Stimulated activated CD4-positive, alpha-beta T cell treated with anti-CD3 and anti-CD28 coated beads, TNF-alpha, amount 100 ng/mL, for 48 hours (primary cell): ENCODE data around the gene RALGPS1.

ENCODE experiments used
- DNase-seq, 3 donors: peaks; one replicate each; pipeline ENCODE4 v3.0.0-alpha.2; 2020; ENCODE audit warnings: low read depth in 3 of 3

RALGPS1 gene

GRCh38 chr9:126914458-126915280 lies at the start of gene RALGPS1:
RALGPS1 (plus strand) TSS chr9:126914782; CDS start chr9:126962290, 47,508 bp downstream.
- DNase-seq = peak; percentile 79 to 84 (median 79)

- no peak for DNase-seq
Measured at GRCh38 chr9:126869368-126869767, 45.2 kb upstream of the RALGPS1 start.

GRCh38 chr9:126872516-126872915 lies 42.1 kb upstream of the RALGPS1 start:
- no peak for DNase-seq

- DNase-seq = no peak
Measured at GRCh38 chr9:126874546-126875314, 39.9 kb upstream of the RALGPS1 start.

- DNase-seq = no peak
Measured at GRCh38 chr9:126875756-126876510, 38.6 kb upstream of the RALGPS1 start.

GRCh38 chr9:126876531-126876930 lies 38.1 kb upstream of the RALGPS1 start:
- DNase-seq = no peak

- no peak for DNase-seq
Measured at GRCh38 chr9:126877418-126877817, 37.2 kb upstream of the RALGPS1 start.

- DNase-seq = no peak
Measured at GRCh38 chr9:126879288-126879687, 35.3 kb upstream of the RALGPS1 start.

GRCh38 chr9:126880226-126880946 lies 34.2 kb upstream of the RALGPS1 start:
- no peak for DNase-seq

GRCh38 chr9:126880947-126881332 lies 33.6 kb upstream of the RALGPS1 start:
- no peak for DNase-seq

GRCh38 chr9:126882746-126883145 lies 31.8 kb upstream of the RALGPS1 start:
- DNase-seq = no peak

- no peak for DNase-seq
Measured at GRCh38 chr9:126883636-126884035, 30.9 kb upstream of the RALGPS1 start.

- no peak for DNase-seq
Measured at GRCh38 chr9:126885131-126885641, 29.4 kb upstream of the RALGPS1 start.

- DNase-seq = no peak
Measured at GRCh38 chr9:126886034-126886822, 28.4 kb upstream of the RALGPS1 start.

GRCh38 chr9:126886897-126887296 lies 27.7 kb upstream of the RALGPS1 start:
- no peak for DNase-seq

- DNase-seq = no peak
Measured at GRCh38 chr9:126891676-126892075, 22.9 kb upstream of the RALGPS1 start.

- DNase-seq = no peak
Measured at GRCh38 chr9:126893079-126893478, 21.5 kb upstream of the RALGPS1 start.

- no peak for DNase-seq
Measured at GRCh38 chr9:126894052-126894603, 20.5 kb upstream of the RALGPS1 start.

- DNase-seq = no peak
Measured at GRCh38 chr9:126902210-126902609, 12.4 kb upstream of the RALGPS1 start.

- DNase-seq = no peak
Measured at GRCh38 chr9:126904586-126904985, 10.0 kb upstream of the RALGPS1 start.
